HG03060 (cell line): ENCODE results near the gene AKR1B1.
A peak's percentile ranks its signal among the peaks of the same experiment; 100 is the strongest.
"Not testable (repeated sequence)": the region's sequence is repeated elsewhere in the genome, so short reads cannot be mapped to it uniquely, and the experiment has no call there.

Experiments used
- ATAC-seq: cut with Tn5 transposase; IDR thresholded peaks from one replicate; pipeline ENCODE4 v1.9.1; 2021; ENCODE audit warnings: low read depth, moderate number of reproducible peaks; ENCODE audit not compliant: unreplicated experiment

Gene AKR1B1

DNA sequence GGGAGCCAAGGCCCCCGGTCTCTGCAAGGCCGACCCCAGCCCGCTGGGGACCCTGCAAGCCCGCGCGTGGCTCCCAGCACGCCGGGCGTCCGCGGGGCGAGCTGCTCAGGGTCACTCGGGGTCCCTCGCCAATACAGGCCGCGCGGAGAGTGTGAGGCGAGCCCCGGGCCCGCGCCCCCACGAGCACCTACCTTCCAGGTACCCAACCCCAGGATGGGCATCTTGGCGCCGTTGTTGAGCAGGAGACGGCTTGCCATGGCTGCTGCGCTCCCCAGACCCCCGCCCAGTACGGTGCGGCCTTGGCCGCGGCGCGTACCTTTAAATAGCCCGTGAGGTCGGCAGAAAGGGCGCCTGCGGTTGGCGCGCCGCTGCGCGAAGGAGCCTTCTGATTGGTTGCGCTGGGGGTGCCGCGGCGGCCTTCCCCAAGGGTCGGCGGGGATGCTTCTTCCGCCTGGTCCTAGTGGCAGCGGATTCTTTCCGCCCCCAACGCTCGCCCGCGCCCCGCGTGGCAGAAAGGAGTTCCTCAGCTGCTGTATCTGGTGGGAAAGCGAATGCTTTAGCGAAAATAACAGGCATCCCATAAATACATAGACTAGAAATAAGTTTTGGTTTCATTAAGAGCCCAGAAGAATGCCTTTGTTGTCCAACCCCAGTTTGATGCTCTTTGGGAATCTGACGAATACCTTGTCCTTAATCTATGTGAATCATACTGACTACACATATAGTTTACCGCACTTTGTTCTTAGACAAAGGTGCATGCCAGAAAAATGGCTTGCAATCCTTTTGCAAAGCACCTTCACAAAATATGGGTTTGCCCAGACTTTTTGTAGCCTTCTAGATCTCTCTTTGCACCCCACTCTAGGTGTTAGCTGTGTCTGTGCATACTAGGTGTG lies at the start of gene AKR1B1:
TSS of gene AKR1B1 (minus strand) at position 295 of the 893 bp plus-strand sequence. CDS start at position 257, 38 bp downstream.
- peak; percentile 66 for ATAC-seq

DNA sequence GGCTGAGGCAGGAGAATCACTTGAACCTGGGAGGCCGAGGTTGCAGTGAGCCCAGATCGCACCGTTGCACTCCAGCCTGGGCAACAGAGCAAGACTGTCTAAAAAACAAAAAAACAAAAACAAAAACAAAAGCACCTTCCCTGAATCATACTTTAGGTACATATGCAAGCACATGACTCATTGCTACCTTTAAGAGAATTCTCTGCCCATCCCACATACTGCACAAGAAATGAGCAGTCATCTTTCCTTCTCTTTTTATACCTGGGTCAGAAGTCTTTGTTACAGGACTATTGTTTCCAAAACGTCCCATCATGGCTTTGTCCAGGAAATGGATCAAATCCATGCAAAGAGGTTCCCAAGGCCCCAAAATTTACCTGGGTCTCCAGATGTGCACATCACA lies 47.0 kb upstream of the AKR1B1 start:
- ATAC-seq = no peak

DNA sequence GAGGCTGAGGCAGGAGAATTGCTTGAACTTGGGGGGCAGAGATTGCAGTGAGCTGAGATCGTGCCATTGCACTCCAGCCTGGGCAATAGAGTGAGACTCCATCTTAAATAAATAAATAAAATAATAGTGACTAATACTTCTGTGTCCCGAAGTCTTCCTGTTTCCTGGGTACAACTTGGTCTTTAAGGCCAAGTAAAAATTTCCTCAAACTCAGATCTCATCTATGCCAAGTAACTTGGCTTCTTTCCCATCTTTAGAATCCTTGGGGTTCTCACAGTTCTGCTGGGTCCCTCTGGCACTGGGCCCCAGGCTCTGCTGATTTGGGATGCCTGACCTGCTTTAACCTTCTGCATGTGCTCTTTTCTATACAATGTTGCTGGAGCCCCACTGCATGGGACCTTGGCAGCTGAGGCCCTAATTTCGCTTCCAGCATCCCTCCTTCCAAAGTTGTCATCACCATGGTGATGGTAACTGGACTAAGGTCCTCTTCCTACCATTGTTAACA lies 45.8 kb upstream of the AKR1B1 start:
- ATAC-seq = no peak

DNA sequence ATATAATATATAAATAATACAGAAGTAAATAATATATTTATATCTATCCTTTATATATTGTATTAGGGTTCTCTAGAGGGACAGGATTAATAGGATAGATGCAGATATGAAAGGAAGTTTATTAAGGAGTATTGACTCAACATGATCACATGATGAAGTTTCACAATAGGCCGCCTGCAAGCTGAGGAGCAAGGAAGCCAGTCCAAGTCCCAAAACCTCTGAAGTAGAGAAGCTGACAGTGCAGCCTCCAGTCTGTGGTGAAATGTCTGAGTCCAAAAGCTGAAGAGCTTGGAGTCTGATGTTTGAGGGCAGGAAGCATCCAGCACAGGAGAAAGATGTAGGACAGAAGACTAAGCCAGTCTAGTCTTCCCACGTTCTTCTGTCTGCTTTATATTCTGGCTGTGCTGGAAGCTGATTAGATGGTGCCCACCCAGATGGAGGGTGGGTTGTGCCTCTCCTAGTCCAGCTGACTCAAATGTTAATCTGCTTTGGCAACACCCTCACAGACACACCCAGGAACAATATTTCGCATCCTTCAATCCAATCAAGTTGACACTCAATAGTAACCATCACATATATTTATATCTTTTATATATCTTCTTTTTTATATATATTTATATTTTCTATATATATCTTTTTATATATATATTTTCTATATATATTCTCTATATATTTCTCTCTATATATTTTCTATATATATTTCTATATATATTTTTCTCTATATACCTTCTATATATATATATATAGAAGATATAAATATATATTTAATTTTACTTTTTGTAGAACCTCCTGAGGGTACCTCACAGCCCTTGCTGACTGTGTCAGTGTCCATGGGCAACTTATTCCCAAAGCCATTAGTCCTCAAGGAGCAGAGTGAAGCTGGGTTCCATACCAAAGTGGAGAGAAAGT lies 43.8 kb upstream of the AKR1B1 start:
- ATAC-seq = no peak

DNA sequence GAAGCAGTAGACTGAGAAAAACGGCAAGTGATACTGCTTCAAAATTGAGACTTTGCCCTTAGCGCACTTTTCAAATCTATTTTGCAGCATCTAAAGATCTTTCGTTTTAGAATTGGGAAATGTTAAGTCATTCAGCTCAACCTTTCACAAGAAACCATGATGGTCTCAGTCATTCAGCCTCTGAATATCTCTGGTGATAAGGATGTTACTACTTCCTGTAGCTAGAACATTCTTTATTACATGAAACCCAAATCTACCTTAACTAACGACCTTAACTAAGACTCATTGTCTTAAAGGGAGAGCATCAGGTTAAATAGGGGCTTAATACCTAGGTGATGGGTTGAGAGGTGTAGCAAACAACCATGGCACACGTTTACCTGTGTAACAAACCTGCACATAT lies 42.1 kb upstream of the AKR1B1 start:
- no peak for ATAC-seq

DNA sequence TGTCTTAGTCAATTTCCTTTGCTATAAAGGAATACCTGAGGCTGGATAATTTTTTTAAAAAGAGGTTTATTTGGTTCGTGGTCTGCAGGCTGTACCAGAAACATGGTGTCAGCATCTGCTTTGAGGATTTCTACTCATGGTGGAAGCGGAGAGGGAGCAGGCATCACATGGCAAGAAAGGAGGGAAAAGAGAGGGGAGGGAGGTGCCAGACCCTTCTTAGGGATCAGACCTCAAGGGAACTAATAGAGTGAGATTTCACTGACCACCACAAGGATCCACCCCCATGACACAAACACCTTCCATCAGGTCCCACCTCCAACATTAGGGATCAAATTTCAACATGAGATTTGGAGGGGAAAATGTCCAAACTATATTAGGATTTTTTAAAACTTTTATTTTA lies 41.5 kb upstream of the AKR1B1 start:
- ATAC-seq = no peak

DNA sequence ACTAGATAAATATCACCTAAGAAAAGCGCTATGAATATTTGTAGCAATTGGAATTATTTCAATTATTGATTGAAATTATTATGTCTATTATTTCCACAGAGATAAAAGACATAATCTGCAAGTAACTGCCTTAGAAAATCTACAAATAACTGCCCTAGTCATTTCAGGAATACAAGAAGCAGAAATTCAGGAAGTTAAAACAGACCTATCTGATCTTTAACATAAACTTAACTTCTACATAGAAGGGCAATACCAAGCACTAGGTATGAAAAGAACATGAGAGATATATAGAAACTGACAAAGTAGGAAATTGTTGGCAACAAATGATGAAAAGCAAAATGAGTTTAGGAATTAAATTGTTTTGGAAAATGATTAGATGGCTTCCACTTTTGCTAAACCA lies 36.6 kb upstream of the AKR1B1 start:
- ATAC-seq = no peak

DNA sequence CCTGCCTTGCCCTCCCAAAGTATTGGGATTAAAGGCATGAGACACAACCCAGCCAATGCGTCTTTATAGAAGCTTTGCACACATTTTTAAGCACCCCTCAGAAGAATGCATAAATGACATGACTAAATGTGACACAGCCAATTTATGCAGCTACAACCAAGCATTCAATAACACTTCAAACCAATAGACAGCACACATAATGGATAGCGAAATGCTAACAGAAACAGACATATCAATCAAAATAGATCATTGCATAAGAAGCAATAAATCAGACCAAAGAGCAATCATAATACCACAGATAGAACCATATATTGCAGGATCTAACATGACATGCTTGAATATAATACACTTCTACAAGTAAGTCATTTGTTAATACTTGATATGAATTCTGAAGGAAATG lies 34.2 kb upstream of the AKR1B1 start:
- ATAC-seq = no peak

DNA sequence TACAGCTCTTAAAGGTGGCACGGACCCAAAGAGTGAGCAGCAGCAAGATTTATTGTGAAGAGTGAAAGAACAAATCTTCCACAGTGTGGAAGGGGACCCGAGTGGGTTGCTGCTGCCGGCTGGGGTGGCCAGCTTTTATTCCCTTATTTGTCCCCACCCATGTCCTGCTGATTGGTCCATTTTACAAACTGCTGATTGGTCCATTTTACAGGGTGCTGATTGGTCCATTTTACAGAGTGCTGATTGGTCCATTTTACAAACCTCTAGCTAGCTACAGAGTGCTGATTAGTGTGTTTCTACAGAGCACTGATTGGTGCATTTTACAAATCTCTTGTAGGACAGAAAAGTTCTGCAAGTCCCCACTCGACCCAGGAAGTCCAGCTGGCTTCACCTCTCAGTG lies 28.8 kb upstream of the AKR1B1 start:
- ATAC-seq = not testable (repeated sequence)

DNA sequence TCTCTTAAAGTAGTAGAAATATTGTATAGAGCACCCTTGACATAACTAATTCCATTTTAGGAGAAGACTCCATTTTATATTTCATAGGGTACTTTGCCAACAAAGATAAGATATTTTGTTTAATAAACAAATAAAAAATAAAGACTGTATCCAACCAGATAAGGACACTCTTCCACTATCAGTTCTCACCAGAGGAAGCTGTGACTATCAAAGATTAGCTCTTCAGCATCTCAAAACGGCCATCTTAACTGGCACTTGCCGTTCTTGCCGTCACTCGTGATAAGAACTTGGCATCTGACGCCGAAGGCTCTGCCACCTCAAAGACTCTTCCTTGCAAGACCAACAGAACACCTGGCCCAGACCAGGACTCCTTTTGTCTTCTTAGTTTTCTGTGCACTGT lies 26.3 kb upstream of the AKR1B1 start:
- ATAC-seq = no peak

DNA sequence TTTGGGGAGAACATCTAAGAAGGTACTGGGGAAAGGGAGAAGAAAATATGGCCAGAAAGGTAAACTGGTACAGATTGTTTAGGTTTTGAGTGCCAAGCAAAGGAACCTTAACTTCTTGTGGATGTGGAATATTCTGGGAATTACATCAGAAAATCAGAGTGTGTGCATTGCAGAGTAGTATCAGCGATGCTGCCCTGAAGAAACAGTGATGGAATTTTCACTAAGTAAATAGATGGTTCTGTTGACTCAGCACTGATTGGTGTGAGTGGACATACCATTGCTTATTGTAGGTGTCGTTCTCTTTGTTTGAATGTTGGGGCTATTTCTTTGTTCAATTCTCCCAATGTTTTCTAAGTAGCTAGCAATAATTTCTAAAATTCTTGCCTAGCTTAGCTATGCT lies 24.4 kb upstream of the AKR1B1 start:
- ATAC-seq = no peak

DNA sequence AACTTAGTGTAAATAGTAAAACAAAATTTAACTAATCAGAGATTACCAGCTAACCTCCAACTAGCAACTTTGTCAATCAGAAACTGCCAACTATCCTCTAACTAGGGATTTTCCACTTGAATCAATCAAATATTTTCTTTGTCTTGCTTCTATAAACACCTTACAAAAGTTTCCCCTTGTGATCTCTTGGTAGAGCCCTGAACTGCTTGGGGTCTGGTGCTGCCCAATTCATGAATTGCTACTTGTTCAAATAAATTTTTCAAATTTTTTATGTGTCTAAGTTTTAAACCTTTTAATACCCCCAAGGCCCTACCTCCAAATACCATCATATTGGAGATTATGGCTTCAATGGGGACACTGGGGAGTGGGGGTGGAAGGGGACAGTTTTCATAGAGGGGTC lies 24.0 kb upstream of the AKR1B1 start:
- ATAC-seq = no peak

DNA sequence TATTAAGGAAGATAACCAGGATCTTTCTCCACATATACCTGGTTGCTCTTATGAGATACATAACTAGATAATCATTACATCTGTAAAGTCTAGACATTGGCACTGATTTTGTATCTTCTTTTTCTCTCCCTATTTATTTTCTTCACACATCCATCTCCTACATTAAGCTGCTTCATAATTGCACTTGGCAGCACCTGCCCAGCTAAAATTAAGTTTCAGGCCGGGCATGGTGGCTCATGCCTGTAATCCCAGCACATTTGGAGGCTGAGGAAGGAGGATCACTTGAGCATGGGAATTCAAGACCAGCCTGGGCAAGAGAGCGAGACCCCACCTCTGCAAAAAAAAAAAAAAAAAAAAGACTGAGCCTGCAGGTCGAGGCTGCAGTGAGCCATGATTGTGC lies 22.3 kb upstream of the AKR1B1 start:
- ATAC-seq = no peak

DNA sequence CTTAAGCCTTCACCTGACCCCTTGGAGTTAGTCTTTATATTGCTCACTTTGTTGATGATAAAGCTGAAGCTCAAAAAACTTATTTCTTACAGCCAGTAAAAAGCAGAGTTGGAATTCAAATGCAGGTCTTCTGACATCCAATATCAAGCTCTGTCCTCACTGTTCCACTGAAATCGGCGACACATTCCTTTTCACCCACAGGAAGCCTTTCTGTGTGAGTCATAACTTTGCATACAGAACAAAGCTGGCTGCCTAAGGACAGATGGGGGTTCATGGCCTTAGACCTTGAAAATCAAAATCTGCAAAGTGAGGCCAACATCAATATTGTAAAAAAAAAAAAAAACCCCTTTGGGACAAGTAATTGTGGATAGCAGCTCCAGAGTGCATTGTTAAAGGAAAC lies 21.8 kb upstream of the AKR1B1 start:
- ATAC-seq = no peak

DNA sequence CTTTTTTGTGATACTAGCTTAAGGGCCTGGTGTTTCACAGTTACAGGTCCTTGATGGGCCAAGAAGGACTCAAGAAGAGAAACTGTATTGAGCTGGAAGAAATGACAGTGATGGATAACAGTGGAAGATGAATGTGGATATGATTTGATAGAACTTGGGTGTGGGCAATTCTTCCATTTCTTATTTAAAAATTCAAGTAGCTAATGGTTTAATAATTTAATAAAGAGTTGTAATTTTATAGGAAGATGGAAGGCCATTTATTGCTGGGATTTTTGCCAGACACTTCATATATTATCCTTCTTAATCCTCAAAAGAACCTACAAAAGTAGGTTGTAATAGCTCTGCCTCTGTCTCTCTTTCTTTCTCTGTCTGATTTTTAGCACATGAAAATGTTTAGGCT lies 21.3 kb upstream of the AKR1B1 start:
- ATAC-seq = no peak

DNA sequence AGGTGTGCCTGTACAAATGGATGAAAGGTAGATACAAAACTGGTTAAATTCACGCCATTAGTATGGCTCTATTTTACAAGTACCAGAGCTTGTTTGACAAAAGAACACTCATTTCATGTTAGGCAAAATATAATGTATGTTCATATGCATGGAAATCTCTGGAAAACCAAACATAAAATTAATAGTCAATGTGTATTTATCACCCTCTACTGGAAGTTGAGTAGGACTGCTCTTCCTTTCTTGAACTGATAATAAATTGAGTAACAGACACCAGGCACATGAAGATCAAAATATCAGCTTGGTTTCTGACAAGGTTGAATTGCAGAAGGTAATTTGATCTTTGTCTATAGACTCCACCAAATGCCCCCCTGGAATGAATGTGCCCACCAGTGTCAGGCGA lies 19.8 kb upstream of the AKR1B1 start:
- no peak for ATAC-seq

DNA sequence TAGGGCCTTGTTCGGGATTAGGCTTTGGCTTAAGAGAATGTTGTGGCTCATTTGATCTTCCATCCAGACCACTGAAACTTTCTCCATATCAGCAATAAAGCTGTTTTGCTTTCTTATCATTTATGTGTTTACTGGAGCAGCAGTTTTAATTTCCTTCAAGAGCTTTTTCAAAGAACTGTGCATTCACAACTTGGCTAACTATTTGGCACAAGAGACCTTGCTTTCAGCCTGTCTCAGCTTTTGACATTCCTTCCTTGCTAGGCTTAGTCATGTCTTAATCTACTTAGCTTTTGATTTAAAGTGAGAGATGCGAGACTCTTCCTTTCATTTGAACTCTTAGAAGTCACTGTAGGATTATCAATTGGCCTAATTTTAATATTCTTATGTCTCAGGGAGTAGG lies 19.1 kb upstream of the AKR1B1 start:
- no peak for ATAC-seq

DNA sequence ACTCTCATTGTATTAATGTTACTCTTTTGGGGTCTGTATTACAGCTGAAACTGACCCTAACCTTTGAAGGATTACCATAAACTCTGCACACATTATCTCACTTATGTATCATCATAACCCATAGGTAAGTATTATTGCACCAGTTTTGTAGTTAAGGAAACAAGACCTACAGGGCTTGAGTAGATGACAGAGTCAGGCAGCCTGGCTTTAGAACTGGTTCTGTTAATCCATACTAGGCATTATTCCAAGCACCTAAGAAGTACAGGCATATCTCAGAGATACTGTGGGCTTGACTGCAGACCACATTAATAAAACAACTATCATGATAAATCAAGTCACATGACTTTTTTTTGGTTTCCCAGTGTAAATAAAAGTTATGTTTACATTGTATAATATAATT lies 17.1 kb upstream of the AKR1B1 start:
- ATAC-seq = no peak

DNA sequence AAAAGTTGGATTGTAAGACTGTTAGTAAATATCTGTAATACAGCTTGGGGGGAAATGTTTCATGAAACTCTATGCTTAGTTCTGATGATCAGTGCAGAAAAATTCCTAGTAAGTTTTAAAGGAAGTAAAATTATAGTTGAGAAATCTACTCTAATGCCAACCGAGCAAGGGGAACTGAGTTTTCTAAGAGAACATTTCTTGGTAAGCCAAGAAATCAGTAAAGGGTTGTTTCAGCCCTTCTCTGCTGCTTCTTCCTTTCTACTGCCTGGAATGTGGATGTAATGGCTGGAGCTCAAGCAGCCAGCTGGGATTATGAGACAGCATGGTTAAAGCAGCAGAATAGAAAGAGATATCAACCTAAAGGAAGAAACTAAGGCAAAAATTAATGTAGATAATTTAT lies 15.9 kb upstream of the AKR1B1 start:
- ATAC-seq = no peak

DNA sequence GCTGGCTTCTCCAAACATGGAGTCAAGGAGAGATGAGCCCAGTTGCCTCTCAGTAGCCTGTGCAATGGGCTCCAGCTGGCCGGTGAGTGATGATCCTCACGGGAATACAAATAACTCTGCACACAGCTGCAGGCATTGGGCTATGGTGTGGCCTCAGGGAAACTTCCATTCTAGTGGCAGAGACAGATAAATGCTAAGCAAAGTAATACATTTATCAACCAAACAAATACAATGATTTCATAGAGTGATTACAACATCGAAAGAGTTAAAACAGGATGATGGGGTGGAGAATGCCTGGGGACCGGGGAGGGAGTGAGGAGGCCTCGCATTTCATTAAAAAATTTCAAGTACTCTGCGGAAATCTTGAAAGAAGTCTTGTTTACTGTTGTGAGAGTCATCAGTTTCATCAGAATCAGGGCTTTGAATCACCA lies 15.0 kb upstream of the AKR1B1 start:
- ATAC-seq = no peak

DNA sequence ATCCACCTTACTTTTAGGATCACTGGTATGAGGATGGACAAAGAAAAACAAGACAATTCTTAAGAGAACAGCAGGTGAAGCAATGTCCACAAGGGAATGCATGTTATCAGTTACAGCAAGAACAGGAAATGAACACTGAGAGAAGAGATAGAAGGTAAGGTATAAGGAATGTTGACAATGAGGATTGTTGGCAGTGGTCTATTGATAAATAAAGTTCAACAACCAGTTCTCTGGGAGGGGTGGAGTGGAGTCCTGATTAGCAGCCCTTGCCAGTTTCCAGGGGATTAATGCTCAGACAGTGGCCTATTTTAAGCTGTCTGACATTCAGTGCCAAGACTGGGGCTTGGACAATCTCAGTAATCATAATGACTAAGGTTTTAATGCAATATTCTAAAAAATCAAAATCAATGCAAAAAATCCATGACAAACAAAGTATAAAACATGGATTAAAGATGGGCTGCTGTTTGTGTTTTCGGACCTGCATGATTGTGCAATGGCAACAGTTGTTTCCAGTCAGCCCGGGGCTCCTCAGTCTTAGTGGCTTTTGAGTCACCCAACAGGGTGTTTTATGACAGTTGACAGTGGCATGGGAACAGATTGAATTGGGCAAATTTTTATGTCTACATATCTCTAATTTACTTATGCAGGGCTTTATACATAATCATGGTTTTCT lies 13.8 kb upstream of the AKR1B1 start:
- no peak for ATAC-seq
